GM10266 (cell line): ENCODE data around the gene PLEKHH3.
A peak's percentile ranks its signal among the peaks of the same experiment; 100 is the strongest.

Experiments used
- DNase-seq: peaks from one replicate; pipeline ENCODE4 v3.0.0; 2012; ENCODE audit errors: extremely low spot score
- CTCF ChIP-seq: IDR thresholded peaks from 2 replicates; pipeline ENCODE4 v1.5.1; 2012; ENCODE audit warnings: mild to moderate bottlenecking, low read depth; ENCODE audit not compliant: control insufficient read depth, insufficient read depth; ENCODE audit errors: missing control alignments

The PLEKHH3 gene

GRCh38 chr17:42706732-42707131, 29.9 kb upstream of the PLEKHH3 start:
- TF ChIP-seq CTCF, result no peak
- no peak for DNase-seq

GRCh38 chr17:42704837-42705494, 28.2 kb upstream of the PLEKHH3 start:
- peak; percentile 81 for DNase-seq
- no peak for TF ChIP-seq CTCF

GRCh38 chr17:42704490-42704836, 27.7 kb upstream of the PLEKHH3 start:
- DNase-seq, result no peak
- no peak for TF ChIP-seq CTCF

- DNase-seq, result no peak
- no peak for TF ChIP-seq CTCF
Measured at GRCh38 chr17:42702446-42702845, 25.7 kb upstream of the PLEKHH3 start.

GRCh38 chr17:42700586-42701289, 23.9 kb upstream of the PLEKHH3 start:
- DNase-seq, result no peak
- no peak for TF ChIP-seq CTCF

GRCh38 chr17:42699415-42699740, 22.6 kb upstream of the PLEKHH3 start:
- TF ChIP-seq CTCF, result no peak
- DNase-seq, result no peak

GRCh38 chr17:42698736-42699414, 22.1 kb upstream of the PLEKHH3 start:
- no peak for TF ChIP-seq CTCF
- peak; percentile 4 for DNase-seq
